DMS53 treated with DMSO at 0.1 percent for 48 hours (cell line): Measurements from ENCODE around the gene NRXN3.

Experiments used
- DNase-seq: peaks from one replicate; lab custom pipeline; 2025; ENCODE audit not compliant: unreplicated experiment; lab: John Stamatoyannopoulos, UW

Gene NRXN3

DNA sequence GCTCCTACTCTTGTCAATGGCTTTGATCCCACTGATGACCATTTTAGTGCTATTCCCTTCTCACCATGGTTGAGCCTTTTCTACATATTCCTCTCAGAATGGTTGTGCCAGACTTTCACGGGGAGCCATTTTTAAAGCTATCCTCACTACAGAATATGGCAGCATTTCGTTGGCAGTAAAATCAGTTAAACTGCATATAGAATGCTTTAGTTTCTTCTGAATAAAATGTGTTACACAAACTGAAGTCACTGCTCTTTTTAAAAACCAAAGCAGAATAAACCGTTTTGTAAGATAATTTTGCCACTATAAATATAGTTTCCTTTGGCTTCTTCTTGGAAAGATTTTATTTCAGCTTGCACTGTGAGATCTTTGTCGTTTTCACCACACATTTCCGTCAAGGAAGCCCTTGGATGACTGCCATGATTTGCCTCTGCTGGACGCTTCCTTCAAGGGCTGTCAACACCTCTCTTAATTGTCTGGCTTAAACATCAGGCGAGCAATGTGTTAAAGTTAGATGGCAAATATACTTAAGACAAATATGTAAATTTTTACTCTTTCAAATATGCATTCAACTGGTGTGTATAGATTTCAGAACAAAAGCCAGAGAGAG, 1416.9 kb downstream of the NRXN3 start:
- DNase-seq, result no peak

DNA sequence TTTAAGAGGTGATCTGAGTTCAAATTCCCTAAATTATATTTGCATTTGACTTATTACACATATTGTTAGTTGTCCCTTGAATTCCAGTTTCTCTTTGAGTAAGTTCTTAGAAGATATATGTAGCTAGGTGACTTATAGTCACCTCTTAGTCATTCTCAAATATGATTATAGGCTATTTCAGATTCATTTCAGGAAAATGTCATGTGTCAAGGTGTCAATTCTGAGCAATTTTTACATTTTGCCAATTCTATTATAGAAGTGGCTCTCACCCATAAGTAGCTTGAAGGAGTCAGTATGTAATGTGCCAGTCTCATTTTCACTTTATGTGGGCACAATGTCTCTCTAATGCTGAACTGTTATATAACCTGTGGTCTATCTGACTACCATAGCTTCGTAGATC, 1417.7 kb downstream of the NRXN3 start:
- DNase-seq, result no peak

- no peak for DNase-seq
Measured at GRCh38 chr14:79588398-79588797, 1418.2 kb downstream of the NRXN3 start.

DNA sequence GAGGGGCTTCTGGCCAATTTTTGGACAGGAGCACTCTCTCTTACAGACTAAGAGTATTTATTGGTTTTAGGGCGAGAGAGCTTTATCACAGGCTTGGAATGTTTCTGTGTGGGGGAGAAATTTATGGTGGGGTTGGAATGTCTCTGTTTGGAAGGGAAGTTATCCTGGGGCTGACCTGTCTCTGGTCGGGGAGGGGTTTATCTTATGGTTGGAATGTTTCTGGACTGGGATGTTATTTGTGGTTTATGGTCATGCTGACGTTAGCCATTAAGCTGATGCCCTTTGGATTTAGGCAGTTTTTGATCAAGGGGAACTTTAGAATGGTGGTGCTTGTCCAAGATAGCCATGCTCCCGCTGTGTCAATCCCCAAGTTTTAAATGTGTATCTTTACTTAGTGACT, 1426.4 kb downstream of the NRXN3 start:
- no peak for DNase-seq

DNA sequence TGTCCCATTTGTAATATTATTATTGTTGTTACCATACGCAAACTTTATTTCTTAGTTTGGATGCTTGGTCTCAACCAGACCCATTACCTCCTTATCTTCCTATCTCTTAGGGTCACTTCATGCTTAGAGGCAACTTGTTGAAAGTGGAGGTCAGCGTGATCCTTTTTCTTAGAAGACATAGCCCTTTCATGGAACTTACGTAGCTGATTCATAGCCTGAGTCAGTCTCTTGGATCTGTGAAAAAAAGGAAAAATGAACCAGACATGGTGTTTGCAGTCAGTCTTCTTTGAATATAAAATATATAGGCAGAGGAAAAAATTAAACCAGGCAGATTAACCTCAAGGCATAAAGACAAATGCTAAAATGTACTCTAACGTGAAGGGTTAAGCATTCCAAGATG, 1427.4 kb downstream of the NRXN3 start:
- no peak for DNase-seq

- DNase-seq, result no peak
Measured at GRCh38 chr14:79598339-79598738, 1428.2 kb downstream of the NRXN3 start.

DNA sequence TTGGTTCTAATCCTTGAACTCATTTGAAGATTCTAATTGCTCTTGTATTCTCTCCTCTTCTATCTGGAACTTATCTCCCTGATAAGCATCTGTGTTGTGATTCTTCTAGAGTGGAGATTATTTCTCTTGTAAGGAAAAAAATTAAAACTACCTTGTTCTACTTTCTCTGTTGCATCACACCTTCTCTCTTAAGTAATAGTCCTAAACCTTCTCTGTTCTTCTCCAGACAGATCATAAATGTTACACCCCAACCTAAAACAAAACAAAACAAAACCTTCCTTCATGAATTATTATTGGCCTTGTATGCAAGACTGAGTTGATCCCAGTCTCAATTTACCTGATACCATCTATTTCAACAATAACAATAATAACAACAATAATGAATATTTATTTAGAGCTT, 1429.1 kb downstream of the NRXN3 start:
- no peak for DNase-seq

DNA sequence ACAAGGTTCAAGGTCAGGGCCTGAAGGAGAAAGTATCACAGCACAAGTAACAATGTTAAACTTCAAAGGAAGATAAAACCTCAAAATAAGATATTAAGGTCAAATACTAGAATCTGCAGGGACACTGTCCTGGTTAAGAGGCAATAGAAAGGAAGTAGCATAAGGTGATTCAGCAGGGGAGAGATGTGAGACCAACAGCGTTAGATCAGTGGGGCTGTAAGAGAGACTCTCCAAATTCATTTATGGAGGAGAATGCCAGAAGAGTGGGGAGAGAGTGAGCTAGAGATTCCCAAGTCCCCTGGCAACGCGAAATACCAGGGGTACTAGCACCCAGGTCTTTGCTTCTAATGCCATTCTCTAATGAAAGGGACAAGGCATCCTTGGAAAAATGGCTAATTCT, 1430.2 kb downstream of the NRXN3 start:
- DNase-seq, result no peak

GRCh38 chr14:79601579-79601978, 1431.4 kb downstream of the NRXN3 start:
- DNase-seq, result no peak

GRCh38 chr14:79602045-79602444, 1431.9 kb downstream of the NRXN3 start:
- DNase-seq, result no peak

- no peak for DNase-seq
Measured at GRCh38 chr14:79602742-79603141, 1432.6 kb downstream of the NRXN3 start.

DNA sequence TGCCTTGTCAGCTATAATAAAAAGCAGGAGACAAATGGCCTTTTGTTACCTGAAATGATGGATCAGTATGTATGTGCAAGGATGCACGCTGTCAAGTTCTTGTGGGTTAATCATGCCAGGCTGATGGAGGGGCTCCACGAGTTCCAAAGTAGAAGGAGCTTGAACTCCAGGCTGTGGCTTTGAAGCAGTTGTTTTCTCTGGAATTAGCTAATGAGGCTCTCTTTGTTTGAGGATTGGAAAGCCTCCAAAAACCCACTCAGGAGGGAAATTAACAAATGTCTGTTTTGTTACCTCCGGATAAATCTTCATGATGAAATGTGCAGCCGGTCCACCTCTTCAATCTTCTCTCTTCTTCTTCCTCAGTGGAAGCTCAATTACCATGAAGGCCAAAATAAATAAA, 1435.7 kb downstream of the NRXN3 start:
- no peak for DNase-seq

DNA sequence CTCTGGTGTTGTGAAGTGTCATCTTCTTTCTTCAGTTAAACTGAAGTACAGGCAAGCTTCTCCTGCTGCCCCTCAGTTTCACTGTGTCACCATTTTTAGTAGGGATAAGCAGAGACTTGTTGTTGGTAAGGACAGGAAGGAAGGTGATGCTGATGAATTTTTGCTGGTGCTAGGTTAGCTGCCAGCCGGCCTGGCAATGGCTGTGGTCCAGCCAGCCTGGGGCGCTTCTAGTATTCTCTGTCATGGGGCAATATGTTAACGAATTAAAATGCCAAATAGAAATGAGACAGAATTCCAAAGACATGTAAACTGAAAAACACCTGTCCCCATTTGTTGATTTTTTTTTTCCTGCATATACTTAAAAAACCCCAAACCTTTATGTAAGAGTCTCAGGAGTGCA, 1438.3 kb downstream of the NRXN3 start:
- DNase-seq, result no peak

DNA sequence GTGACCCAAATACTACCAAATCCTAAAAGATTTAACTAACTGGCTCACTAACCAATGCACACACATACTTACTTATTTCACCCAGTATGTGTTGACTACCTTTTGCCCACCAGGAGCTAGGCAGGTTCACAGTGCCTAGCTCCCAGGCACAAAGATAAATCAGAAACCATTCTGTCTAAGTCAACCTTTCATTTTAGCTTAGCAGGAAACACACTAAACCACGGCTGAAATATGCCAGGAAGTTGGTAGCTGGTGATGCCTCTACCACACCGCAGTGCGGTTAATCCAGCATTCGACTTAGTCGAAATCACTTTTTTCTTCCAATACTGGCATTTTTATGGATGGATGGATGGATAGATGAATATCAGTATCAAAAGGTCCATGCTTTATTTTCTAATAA, 1443.5 kb downstream of the NRXN3 start:
- DNase-seq, result no peak

- no peak for DNase-seq
Measured at GRCh38 chr14:79614448-79614847, 1444.3 kb downstream of the NRXN3 start.

DNA sequence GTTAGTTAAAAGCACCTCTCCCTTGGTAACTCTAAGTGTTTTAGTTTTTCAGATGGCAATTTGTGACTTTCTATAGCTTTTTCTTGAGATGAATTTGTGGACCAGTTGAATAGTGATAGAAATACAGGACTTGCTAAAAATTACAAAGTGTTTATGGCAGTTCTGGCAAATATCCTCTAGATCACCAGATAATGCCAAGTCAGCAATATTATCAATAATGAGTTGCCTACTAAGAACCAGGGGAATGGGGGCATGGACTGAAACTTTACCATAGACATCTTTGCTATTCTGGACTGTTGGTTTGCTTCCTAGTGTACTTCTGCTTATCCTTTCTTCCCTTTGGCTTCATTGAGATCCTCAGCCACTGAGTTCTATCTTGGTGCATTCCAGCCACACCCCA, 1456.9 kb downstream of the NRXN3 start:
- no peak for DNase-seq

DNA sequence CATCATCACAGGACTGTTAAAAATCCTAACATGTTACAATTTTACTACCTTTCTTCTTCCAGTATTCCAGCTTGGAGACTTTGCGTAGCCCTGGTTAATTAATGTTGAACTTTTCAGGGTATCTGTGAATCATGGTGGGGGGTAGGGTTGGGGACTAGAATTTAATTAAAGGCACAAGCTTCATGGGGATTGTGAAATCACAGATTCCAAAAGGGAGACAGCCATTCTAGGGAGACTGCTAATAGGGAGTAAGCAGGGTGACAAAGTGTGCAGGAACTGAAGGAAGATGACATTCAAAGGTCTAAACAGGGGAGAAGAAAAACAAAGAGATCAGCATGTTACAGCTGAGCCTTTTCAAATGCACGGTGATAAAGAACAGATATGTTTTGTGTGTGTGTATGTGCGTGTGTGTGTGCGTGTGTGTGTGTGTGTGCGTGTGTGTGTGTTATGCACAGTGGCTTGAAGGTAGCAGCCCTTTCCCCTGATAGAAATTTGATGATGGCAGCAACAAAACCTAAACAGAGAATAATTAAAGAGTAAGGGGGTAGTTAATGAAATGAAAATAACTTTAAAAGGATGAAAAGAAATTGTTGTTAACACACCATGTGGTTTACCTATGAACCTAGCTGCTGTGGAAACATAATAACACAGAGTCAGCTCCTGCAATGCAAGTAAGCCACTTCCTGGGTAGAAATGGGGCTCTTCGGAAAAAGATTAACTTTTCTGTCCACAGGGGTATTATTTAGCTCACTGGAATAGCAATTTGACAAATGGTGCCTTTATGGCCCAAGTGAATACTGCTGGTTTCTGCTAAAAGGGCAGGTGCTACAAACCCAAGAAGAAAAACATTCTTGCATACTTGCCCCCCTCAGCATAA, 1459.5 kb downstream of the NRXN3 start:
- DNase-seq, result no peak

DNA sequence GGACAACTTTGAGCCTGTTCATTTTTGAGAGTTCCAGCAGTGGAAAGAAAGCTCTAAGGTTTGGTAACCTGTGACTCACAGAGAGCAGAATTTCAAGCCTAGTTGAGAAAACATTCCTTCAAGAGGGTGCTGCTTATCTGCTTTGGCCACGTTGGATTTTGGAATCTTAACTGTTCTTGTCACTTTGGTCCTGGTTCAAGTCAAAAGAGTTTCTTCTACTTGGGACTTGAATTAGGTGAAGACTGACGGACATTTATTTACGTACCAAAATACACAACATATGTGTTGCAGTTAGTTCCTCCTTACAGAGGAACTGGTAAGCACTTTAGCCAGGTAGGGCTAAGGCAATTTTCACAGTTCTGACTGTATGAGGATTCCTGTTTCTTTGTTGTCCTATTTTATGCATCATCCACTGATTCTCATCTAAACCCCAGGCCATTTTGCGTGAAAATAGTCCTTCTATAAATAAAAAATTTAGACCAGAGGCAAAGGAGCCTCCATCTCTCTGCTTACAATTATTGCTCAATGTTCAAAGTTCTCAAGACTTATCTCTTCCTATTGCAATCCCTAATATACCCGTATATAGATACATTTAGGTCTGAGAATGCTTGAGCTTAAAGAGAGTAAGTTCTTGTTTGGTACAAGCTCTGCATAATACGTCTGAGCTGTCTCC, 1460.3 kb downstream of the NRXN3 start:
- DNase-seq, result no peak

GRCh38 chr14:79631276-79631675, 1461.1 kb downstream of the NRXN3 start:
- DNase-seq, result no peak

GRCh38 chr14:79638672-79639266, 1468.6 kb downstream of the NRXN3 start:
- no peak for DNase-seq

- no peak for DNase-seq
Measured at GRCh38 chr14:79639613-79640012, 1469.4 kb downstream of the NRXN3 start.

DNA sequence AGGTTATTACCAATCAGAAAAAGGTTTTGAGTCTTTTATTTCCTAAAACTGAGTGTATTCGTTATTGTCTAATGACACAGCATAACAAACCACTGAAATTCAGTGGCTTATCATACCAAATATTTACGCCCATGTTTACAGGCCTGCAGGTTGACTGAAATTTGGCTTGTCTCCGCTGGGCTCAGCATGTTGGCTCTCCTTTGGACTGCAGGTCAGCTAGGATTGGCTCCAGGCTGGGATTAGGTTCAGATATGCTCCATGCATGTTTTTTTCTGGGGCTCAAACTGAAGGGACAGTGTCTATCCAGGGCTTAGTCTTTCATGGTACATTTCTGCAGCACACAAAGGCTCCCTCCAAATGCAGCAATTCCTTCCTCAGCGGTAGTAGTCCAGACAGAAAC, 1471.2 kb downstream of the NRXN3 start:
- DNase-seq, result no peak
